SK-N-SH (cell line): Measurements from ENCODE around the gene RNF111.

ENCODE experiments used
- JUND ChIP-seq: IDR thresholded peaks from 2 replicates; pipeline ENCODE4 v1.4.0; 2012
- MXI1 ChIP-seq: IDR thresholded peaks from 2 replicates; pipeline ENCODE4 v1.6.1; 2012; ENCODE audit warnings: mild to moderate bottlenecking, low read depth, low read length, improper control_type of control experiment
- SIN3A ChIP-seq: IDR thresholded peaks from 2 replicates; pipeline ENCODE4 v1.6.1; 2012; ENCODE audit warnings: low read depth, mild to moderate bottlenecking, low read length, moderate library complexity, borderline replicate concordance
- YY1 ChIP-seq: IDR thresholded peaks from 2 replicates; pipeline ENCODE4 v1.4.0; 2012; ENCODE audit warnings: low read depth, mild to moderate bottlenecking
- TF ChIP-seq, protein P1 (sequence below): fragments of 200-600 bp; sonication (generic); IDR thresholded peaks from 2 replicates; pipeline ENCODE4 v1.6.1; 2017; ENCODE audit warnings: antibody characterized with exemption, mild to moderate bottlenecking, moderate library complexity
- TF ChIP-seq, protein P2 (sequence below): IDR thresholded peaks from 2 replicates; pipeline ENCODE4 v1.6.1; 2012; ENCODE audit warnings: mild to moderate bottlenecking, low read depth, low read length, moderate library complexity

DNA sequence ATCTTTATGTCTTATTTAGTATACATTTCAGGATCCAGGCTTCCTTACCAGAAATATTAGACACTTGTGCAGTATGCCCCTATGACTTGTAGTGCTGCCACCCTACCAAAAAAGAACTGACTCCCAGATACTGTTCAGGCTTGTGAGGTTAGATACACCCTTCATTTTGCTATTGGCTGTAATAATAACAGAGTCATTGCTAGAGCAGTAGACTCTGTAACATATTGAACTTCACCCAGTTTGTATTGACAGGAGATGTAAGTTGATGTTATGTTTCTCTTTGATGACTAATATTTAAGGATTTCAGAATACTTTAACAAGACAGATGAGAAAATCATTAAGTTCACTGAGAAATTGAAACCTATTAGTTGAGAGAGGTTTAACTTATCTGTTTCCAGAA is 32.9 kb downstream of the RNF111 start:
- TF ChIP-seq, protein P1, sequence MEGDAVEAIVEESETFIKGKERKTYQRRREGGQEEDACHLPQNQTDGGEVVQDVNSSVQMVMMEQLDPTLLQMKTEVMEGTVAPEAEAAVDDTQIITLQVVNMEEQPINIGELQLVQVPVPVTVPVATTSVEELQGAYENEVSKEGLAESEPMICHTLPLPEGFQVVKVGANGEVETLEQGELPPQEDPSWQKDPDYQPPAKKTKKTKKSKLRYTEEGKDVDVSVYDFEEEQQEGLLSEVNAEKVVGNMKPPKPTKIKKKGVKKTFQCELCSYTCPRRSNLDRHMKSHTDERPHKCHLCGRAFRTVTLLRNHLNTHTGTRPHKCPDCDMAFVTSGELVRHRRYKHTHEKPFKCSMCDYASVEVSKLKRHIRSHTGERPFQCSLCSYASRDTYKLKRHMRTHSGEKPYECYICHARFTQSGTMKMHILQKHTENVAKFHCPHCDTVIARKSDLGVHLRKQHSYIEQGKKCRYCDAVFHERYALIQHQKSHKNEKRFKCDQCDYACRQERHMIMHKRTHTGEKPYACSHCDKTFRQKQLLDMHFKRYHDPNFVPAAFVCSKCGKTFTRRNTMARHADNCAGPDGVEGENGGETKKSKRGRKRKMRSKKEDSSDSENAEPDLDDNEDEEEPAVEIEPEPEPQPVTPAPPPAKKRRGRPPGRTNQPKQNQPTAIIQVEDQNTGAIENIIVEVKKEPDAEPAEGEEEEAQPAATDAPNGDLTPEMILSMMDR, result no peak
- TF ChIP-seq, protein P2, sequence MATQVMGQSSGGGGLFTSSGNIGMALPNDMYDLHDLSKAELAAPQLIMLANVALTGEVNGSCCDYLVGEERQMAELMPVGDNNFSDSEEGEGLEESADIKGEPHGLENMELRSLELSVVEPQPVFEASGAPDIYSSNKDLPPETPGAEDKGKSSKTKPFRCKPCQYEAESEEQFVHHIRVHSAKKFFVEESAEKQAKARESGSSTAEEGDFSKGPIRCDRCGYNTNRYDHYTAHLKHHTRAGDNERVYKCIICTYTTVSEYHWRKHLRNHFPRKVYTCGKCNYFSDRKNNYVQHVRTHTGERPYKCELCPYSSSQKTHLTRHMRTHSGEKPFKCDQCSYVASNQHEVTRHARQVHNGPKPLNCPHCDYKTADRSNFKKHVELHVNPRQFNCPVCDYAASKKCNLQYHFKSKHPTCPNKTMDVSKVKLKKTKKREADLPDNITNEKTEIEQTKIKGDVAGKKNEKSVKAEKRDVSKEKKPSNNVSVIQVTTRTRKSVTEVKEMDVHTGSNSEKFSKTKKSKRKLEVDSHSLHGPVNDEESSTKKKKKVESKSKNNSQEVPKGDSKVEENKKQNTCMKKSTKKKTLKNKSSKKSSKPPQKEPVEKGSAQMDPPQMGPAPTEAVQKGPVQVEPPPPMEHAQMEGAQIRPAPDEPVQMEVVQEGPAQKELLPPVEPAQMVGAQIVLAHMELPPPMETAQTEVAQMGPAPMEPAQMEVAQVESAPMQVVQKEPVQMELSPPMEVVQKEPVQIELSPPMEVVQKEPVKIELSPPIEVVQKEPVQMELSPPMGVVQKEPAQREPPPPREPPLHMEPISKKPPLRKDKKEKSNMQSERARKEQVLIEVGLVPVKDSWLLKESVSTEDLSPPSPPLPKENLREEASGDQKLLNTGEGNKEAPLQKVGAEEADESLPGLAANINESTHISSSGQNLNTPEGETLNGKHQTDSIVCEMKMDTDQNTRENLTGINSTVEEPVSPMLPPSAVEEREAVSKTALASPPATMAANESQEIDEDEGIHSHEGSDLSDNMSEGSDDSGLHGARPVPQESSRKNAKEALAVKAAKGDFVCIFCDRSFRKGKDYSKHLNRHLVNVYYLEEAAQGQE, result no peak
- no peak for TF ChIP-seq YY1
- TF ChIP-seq MXI1, result no peak
- TF ChIP-seq JUND, result no peak
- TF ChIP-seq SIN3A, result no peak
